ENCODE data around the gene GALNT12.
A peak's percentile ranks its signal among the peaks of the same experiment; 100 is the strongest.

Gene GALNT12

GRCh38 chr9:98781588-98782383 is 25.7 kb upstream of the GALNT12 start:
- DNase-seq (ENCODE audit: low read depth in 1 of 2, low spot score in 1 of 2): no peak

DNA sequence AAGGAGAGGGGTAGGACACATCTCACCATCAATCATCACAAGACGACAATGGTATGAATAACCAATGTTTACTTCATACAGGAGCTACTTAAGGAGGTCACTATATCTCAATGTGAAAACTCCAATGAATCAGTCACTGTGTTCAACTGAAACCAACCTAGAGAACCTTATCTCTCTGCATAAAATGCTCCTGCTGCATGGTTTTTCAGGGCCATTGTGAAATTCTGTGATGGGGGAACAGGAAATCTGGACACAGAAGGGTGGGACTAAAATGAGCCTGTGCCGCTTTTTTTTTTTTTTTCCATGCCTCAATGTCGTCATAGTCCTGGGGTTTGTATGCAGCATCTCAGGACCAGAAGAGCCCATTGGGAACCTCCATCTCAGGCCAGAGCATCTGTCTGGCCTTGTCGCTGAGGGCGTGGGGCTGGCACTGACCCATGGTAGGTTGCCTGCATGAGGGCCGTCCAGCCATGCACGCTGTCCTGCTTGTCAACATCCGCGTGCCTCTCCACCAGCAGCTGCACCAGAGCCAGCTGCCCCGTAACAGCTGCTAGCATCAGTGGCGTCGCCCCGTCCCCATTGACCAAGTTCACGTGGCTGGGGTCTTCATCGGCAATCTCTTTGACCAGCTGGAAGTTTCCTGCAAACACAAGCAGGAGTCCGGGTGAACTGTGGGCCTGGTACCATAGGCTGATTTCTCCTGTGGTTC is 23.8 kb upstream of the GALNT12 start:
- no peak for DNase-seq (ENCODE audit: low read depth in 1 of 2, low spot score in 1 of 2)

DNA sequence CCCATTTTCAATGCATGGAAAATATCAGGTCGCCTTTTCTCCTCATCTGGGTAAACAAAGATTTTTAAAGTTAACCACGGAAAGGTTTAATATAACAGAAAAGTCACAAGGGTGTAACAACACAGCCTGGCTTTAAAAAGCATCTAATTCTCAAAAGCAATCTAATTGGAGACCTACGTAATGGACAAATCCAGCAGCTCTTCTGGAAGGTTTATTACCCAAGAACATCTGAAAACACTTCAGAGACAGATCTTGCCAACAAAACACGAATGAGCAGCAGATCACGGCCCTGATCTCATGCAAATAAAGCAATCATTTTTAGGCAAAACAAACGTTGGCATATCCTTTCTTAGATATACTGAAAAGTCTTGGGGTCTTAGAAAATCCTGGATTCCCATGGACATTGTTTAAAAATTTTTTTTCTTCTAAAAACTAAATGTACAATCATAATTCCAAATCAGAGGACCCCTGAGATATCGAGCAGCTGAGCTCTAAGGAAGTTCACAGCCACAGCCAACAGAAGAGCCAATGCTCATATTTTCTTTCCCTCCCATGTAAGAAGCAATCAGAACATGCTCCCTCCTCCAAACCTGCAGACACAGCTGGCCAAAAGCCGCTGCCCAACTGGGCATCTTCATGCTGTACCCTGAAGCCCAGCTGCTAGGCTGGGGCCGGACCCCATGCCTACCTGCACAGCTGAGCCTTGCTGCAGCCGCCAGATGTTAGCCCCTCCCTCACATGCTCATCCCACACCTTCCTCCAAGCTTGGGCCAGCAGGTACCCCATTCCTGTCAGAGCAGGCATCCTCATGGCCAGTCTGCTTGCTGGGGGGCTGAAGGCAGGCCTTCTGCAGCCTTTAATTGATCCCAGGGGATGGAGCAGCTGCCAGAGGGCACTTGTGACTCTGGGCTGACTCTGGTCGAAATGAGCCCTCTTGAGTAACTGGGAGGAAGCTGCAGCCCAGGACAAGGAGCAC is 22.4 kb upstream of the GALNT12 start:
- no peak for DNase-seq (ENCODE audit: low read depth in 1 of 2, low spot score in 1 of 2)

- no peak for DNase-seq (ENCODE audit: low read depth in 1 of 2, low spot score in 1 of 2)
Observed at GRCh38 chr9:98786750-98787510, 20.5 kb upstream of the GALNT12 start.

GRCh38 chr9:98787766-98788335 is 19.6 kb upstream of the GALNT12 start:
- DNase-seq (ENCODE audit: low read depth in 1 of 2, low spot score in 1 of 2): no peak

GRCh38 chr9:98789483-98790133 is 17.9 kb upstream of the GALNT12 start:
- no peak for DNase-seq (ENCODE audit: low read depth in 1 of 2, low spot score in 1 of 2)

GRCh38 chr9:98790134-98790841 is 17.2 kb upstream of the GALNT12 start:
- no peak for DNase-seq (ENCODE audit: low read depth in 1 of 2, low spot score in 1 of 2)

- peak in 1 of 2 donors; percentile 31 for DNase-seq (ENCODE audit: low read depth in 1 of 2, low spot score in 1 of 2)
Observed at GRCh38 chr9:98790842-98791607, 16.4 kb upstream of the GALNT12 start.

GRCh38 chr9:98791608-98792490 is 15.6 kb upstream of the GALNT12 start:
- DNase-seq (ENCODE audit: low read depth in 1 of 2, low spot score in 1 of 2): no peak

DNA sequence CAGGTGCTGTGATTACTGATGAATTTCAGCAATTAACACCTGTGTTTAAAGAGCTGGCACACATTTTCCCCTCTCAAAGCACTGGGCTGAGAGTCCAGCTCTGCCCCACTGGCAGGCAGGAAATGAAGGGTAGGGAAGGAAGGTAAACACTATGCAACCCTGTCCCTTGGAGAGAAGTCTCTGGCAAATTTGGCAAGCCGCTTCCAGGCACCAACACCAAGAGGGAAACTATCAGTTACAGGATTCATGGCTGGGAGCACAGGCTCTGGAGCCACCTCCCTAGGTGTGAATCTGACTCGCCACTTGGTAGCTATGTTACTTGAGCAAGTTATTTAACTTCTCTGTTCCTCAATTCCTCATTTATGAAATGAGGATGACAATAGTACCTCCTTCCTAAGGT is 14.4 kb upstream of the GALNT12 start:
- DNase-seq (ENCODE audit: low read depth in 1 of 2, low spot score in 1 of 2): no peak

GRCh38 chr9:98794802-98795201 is 12.7 kb upstream of the GALNT12 start:
- no peak for DNase-seq (ENCODE audit: low read depth in 1 of 2, low spot score in 1 of 2)

DNA sequence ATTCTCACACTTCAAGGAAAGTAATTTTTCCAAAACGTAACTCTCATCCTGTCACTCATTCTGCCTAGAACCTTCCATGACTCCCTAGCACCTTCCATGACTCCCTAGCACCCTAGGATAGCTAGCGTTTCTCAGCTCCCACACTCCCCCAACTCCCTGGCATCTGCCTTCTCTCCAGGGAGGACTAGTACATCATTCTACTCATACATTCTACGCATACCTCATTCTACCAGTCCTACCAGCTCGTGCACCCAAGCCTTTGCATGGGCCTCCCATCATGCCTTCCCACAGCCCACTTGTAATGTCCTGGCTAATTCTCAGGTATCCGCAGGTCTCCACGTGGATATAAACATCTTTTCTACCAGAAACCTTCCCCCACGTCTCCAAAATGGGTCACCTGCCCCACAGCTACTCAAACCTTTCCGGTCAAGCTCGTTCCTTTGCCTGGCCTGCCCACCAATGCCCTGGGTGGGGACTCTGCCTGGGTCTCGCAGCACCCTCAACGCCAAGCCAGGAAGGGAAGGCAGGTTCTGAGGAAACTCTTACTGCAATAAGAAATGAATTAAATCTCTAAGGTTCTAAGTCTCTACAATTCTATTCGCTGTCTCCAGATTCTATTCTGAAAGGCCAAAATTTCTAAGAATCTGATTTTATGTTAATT is 12.0 kb upstream of the GALNT12 start:
- no peak for DNase-seq (ENCODE audit: low read depth in 1 of 2, low spot score in 1 of 2)

- DNase-seq (ENCODE audit: low read depth in 1 of 2, low spot score in 1 of 2): no peak
Observed at GRCh38 chr9:98795970-98796363, 11.5 kb upstream of the GALNT12 start.

DNA sequence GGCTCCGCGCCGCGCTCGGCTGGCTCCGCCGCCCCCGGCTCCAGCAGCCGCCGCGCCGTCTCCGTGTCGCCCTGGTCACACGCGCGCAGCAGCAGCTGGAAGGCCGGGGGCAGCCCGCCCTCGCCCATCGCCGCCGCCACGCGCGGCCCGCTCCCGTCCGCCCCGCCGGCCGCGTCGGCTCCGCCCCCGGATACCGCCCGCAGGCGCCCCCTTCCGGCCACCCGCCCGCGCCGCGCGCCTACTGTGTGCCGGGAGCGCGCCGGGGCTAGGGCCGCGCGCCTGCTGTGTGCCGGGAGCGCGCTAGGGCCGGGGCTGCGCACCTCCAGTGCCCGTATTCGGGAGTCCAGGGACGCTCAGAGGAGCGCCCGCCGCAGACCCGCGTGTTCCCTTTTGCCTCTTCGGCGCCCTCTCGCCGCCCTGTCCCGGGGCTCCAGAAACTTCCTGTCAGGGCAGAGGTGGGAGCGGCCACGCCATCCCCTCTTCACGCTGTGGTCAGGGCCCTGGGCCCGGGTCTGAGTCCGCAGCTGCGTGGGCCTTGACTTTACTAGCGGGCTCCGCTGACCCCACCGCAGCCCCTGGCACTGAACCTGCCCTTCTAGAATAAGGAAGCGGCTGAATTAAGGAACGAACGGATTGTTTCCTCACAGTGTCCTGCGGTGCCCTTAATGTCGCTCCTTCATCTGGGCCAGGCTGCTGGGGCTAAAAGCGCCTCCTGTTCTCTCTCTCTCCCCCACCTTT is 10.9 kb upstream of the GALNT12 start, which contains the start of gene ANKS6:
Gene ANKS6, minus strand, starts transcription at position 192 of the 738 bp plus-strand sequence. Its CDS starts 64 bp downstream, at position 128.
- peak; percentile 72 to 83 for DNase-seq (ENCODE audit: low read depth in 1 of 2, low spot score in 1 of 2)

DNA sequence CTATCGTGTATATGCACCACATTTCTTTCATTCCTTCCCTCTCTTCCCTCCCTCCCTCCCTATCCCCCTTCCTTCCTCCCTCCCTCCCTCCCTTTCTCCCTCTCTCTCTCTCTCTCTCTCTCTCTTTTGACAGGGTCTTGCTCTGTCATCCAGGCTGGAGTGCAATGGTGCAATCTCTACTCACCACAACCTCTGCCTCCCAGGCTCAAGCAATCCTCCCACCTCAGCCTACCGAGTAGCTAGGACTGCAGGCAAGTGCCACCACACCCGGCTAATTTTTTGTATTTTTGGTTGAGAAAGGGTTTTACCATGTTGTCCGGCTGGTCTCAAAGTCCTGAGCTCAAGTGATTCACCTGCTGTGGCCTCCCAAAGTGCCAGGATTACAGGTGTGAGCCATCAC is 10.0 kb upstream of the GALNT12 start:
- DNase-seq (ENCODE audit: low read depth in 1 of 2, low spot score in 1 of 2): no peak

- no peak for DNase-seq (ENCODE audit: low read depth in 1 of 2, low spot score in 1 of 2)
Observed at GRCh38 chr9:98798254-98798653, 9.2 kb upstream of the GALNT12 start.

Measured in stimulated activated CD4-positive, alpha-beta T cell treated with anti-CD3 and anti-CD28 coated beads, Interleukin-15, amount 100 ng/mL, for 1 hour (primary cell).